HG03060 (cell line): ENCODE measurements around the gene ADORA2A.

Experiments
- ATAC-seq: cut with Tn5 transposase; IDR thresholded peaks from one replicate; pipeline ENCODE4 v1.9.1; 2021; ENCODE audit warnings: low read depth, moderate number of reproducible peaks; ENCODE audit not compliant: unreplicated experiment

Gene ADORA2A

DNA sequence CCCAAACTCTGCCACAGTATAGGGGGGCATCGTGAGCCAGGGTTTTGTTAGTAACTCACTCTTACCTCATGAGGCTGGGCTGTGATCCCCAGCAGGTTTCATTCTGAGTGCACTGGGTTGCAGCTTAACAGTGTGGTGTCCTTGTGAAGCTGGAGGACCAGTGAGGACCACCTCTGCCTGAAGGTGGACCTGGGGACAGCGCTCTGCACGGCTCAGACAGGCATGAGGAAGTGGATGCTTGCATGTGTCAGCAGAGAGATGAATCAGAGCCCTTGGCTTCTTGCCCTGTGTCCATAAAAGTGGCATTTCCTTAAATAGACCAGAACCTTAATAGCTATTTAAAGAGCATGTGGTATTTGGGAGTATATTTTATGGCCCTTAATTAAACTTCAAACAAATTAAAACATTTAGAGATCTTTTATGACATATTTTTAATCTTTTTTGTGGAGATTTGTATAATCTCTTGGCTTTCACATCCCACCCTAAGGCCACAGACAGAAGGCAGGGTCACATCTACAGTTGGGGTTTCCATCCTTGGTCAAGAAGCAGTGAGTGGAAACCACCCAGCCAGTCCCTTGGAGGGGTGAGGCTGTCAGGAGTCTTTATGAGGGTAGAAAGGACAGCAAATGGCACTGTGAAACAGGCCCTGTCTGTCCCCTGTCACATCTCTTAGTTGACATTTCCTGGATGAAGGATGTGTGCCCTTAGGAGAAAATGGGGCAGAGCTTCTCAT, 24.8 kb upstream of the ADORA2A start:
- ATAC-seq, result no peak

GRCh38 chr22:24403346-24403745, 24.1 kb upstream of the ADORA2A start:
- ATAC-seq, result no peak

- no peak for ATAC-seq
Measured at GRCh38 chr22:24404561-24405275, 22.7 kb upstream of the ADORA2A start.

GRCh38 chr22:24405631-24406321, 21.6 kb upstream of the ADORA2A start:
- no peak for ATAC-seq

- no peak for ATAC-seq
Measured at GRCh38 chr22:24406322-24407277, 20.8 kb upstream of the ADORA2A start.

GRCh38 chr22:24407278-24407665, 20.1 kb upstream of the ADORA2A start:
- ATAC-seq, result no peak

DNA sequence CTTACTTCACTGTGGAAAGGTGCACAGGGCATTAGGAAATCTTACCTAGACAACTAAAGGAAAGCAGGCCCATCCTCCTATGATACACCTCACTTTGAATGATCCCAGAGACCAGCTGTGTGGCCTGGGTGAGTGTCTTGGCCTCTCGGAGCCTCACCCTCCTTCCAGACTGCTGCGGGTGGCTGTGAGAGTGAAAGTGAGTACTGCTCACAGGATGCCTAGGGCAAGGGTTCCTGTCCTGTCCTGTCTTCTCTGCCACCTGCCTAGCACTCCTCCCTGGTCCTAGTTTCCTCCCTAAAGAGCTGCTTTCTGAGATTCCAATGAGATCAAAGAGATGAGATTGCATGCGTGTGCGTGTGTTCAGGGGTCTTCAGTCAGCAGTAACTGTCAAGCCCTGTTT, 19.5 kb upstream of the ADORA2A start:
- ATAC-seq, result no peak

DNA sequence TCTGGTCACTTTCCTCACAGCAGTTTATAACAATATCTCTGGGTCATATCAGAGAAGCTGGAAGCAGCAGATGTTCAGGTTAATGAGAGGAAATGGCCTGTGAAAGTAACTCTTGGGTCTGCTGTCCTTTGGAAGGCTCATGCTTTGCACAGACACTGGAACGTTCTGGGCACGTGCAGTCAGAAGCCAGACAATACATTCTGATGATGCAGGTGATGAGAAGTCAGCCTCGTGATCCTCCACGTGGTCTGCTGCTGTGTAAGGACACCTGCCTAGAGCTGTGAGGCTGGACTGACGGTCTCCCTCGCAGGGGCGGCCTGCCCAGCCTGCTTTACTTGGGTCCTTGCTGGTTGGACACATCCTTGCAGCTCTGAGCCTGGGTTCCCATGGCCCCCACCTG, 18.8 kb upstream of the ADORA2A start:
- ATAC-seq, result no peak

DNA sequence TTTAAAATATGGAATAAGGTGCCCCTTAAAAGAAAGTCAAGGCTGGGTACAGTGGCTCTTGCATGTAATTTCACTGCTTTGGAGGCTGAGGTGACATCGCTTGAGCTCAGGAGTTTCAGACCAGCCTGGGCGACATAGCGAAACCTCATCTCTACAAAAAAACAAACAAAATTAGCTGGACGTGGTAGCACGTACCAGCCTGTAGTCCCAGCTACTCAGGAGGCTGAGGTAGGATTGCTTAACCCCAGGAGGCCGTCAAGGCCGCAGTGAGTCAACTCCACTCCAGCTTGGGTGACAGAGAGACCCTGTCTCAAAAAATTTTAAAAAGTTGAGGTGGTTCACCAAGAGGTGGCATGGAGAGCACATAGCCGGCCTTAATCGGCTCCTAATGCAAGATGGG, 17.7 kb upstream of the ADORA2A start:
- ATAC-seq, result no peak

DNA sequence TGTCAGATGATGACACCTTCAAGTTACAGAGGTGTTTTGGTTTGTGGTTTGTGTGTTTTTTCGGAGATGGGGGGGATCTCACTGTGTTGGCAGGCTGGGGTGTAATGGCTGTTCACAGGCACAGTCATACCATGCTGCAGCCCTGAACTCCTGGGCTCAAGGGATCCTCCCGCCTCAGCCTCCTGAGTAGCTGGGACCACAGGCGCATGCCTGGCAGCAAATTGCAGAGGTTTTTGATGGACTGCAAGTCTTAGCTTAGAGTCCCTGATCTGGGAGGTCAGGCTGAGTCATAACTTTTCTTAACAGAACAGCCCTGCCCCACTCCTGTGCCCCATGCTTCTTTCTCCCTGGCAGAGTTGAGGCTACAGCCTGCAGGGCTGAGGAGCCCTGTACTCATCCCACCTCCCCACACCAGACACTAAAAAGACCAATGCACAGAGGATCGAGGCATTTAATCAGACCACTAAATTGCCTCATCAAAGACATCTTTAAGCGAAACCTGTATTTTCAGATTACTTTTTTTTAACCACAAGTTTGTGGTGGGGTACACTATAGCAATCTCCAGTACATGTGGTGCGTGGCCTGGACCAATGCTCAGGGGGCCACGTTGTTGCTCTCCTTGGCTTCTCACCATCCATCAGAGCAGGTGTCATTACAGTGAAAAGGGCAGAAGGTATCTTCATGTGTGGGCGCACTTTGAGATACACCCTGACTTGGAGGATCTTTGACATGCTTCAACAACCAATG, 17.1 kb upstream of the ADORA2A start:
- ATAC-seq, result no peak

GRCh38 chr22:24411256-24412004, 16.0 kb upstream of the ADORA2A start:
- no peak for ATAC-seq

DNA sequence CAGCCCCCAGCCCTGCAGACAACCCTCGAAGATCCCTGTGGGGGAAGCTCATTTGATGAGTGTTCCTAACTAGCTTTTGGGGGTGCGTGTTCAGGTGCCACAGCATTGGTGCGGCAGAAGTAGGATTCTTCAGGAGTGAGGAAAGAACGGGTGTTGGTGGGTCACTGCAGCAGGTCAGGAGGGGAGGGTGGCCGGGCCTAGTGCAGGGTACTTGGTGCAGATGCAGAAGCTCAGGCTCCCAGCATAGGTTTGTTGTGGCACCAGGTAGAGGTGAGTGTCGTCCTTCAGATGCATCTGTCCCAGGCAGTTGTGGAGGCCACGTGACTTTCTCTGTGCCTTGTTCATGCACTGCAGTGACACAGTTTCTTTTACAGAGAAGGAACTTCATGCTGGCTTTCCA, 15.1 kb upstream of the ADORA2A start:
- no peak for ATAC-seq

GRCh38 chr22:24413271-24413670, 14.1 kb upstream of the ADORA2A start:
- no peak for ATAC-seq

DNA sequence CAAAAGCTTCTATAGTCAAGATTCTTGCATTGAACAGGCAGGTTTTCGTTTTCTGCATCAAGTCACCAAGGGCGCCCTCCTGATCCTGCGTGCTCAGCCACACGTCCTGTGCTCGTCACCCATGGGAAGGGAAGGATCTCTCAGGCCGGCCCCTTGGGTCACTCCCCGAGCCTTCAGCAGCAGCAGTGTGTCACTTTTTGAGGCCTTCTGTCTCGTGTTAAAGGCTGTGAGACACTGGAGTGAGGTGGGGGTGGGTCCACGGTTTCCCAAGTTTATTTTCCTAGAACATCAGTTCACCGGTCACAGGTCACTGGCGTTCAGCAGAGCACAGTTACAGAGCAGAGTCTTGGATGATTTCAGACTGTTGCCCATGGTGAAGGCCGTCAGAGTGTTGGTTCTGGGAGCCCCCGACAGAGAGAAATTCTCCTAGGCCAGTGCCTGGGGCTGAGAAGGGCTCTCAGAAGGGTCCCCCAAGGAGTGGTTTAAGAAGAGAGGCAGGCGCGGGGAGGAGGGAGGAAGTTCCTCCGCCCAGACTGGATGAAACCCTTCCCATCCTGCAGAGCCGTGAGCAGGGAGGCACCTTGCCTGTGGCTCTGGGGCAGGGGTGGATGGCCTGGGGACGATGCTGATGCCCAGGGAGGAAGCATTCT, 13.5 kb upstream of the ADORA2A start:
- no peak for ATAC-seq

GRCh38 chr22:24414523-24414922, 12.9 kb upstream of the ADORA2A start:
- no peak for ATAC-seq

DNA sequence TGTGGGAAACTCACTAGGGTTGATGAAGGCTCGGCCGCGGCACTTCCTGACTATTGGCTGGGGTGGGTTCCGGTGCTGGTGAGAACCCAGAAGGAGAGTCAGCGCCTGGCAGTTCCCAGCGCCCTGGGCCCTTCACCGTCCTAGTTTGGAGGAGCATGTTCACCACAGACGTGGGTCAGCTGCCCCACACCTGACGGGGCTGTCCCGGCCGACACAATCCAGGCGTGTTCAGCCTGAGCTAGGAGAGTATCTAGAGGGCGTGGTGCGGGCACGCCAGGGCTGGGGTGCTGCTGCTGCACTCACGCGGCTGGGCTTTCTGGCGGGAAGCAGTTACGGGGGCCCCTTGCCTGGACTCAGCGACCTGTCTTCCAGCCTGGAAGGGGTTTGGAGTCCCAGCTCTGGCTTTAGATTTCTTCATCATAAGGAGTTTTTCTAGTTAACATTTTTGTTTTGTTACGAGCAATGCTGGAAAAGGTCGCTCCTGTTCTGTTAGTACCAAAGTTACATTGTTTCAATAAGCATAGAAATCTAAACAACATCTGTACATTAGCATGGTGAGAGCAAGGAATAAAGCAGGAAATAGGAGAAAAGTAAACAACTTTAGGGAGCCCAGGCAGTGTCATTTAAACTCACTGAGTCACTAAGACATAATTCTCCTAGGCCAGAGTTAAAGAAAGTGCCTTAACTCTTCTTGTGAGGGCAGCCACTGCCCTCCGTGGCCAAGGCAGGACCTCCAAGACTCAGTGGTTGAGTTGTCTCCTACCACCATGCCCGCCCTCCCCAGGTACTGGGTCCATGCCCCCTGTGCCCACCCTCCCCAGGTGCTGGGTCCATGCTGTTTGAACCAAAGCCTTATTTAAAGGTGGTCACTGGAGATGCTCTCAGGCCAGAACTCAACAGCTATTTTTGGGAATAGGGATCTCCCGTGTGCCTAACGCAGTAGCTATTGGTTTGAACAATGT, 12.1 kb upstream of the ADORA2A start:
- ATAC-seq, result no peak

GRCh38 chr22:24416095-24416494, 11.3 kb upstream of the ADORA2A start:
- no peak for ATAC-seq

DNA sequence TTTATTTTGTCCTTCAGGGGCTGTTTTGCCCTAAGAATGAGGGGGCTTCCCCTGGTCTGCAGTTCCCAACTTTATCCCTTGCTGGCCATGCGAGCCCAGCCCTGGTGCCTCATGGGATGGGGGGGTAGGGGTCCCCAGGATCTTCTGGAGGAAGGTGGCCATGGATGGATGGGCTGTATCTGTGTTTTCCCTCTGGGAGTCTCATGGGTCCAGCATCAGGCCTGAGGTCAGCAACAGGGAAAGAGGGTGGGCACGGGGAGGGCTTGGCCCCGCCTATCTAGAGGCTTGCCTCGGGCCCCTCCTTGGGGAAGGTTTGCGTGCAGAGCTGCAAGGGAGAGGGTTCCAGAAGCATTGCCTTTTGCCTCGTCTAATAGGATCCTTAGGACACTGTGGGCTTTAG, 10.8 kb upstream of the ADORA2A start:
- no peak for ATAC-seq
